Muscle layer of duodenum (tissue), 2 donors: ENCODE results near the gene INPP4B.

Source experiments
- H3K27ac ChIP-seq: one replicate; pipeline ENCODE4 v1.7.0; 2013; ENCODE audit warnings: mild to moderate bottlenecking, low read length
- H3K27me3 ChIP-seq: one replicate; pipeline ENCODE4 v1.7.0; 2013; ENCODE audit warnings: low read depth, mild to moderate bottlenecking, control low read depth, low read length
- H3K36me3 ChIP-seq, 2 donors: one replicate each; pipeline ENCODE4 v1.7.0; 2013; ENCODE audit warnings: low read length in 2 of 2, control low read depth in 1 of 2, mild to moderate bottlenecking in 1 of 2; ENCODE audit not compliant: insufficient read depth in 2 of 2, control insufficient read depth in 1 of 2
- H3K4me1 ChIP-seq, 2 donors: one replicate each; pipeline ENCODE4 v1.7.0; 2013; ENCODE audit warnings: low read length in 2 of 2, mild to moderate bottlenecking in 2 of 2, control low read depth in 1 of 2, moderate library complexity in 1 of 2; ENCODE audit not compliant: insufficient read depth in 2 of 2, control insufficient read depth in 1 of 2
- H3K4me3 ChIP-seq, 2 donors: one replicate each; pipeline ENCODE4 v1.7.0; 2013; ENCODE audit warnings: low read length in 2 of 2, low read depth in 1 of 2, mild to moderate bottlenecking in 1 of 2
- H3K9me3 ChIP-seq, 2 donors: one replicate each; pipeline ENCODE4 v1.7.0; 2013; ENCODE audit warnings: low read length in 2 of 2, control low read depth in 1 of 2, mild to moderate bottlenecking in 1 of 2; ENCODE audit not compliant: control insufficient read depth in 1 of 2
- donor health status: healthy.

The INPP4B gene

GRCh38 chr4:142500966-142501365 lies 345.1 kb downstream of the INPP4B start:
- H3K4me3 ChIP-seq, result no peak overlapping the region
- no peaks in the 10 kb centered on the region for H3K36me3 ChIP-seq
- no peaks in the 10 kb centered on the region for H3K4me1 ChIP-seq
- no peak overlapping the region for H3K27ac ChIP-seq
- H3K9me3 ChIP-seq, result no peaks in the 10 kb centered on the region
- H3K27me3 ChIP-seq, result no peaks in the 10 kb centered on the region

- Histone ChIP-seq H3K4me1 (no peaks in the 10 kb centered on the region), H3K27me3 (no peaks in the 10 kb centered on the region), H3K27ac (no peak overlapping the region), H3K4me3 (no peak overlapping the region), H3K9me3 (no peaks in the 10 kb centered on the region), H3K36me3 (no peaks in the 10 kb centered on the region)
These were observed 348.5 kb downstream of the INPP4B start for GRCh38 chr4:142497606-142498005.

- H3K4me1 ChIP-seq, result no peaks in the 10 kb centered on the region
- H3K27ac ChIP-seq, result no peak overlapping the region
- H3K36me3 ChIP-seq, result no peaks in the 10 kb centered on the region
- no peaks in the 10 kb centered on the region for H3K27me3 ChIP-seq
- no peaks in the 10 kb centered on the region for H3K9me3 ChIP-seq
- no peak overlapping the region for H3K4me3 ChIP-seq
These were observed 352.6 kb downstream of the INPP4B start for GRCh38 chr4:142493255-142494110.

GRCh38 chr4:142485452-142485851 lies 360.6 kb downstream of the INPP4B start:
- H3K27me3 ChIP-seq, result no peaks in the 10 kb centered on the region
- H3K4me1 ChIP-seq, result peaks cover 0 to 3% of the 10 kb centered on the region in 2 donors
- H3K9me3 ChIP-seq, result no peaks in the 10 kb centered on the region
- no peak overlapping the region for H3K4me3 ChIP-seq
- H3K27ac ChIP-seq, result no peak overlapping the region
- H3K36me3 ChIP-seq, result no peaks in the 10 kb centered on the region

GRCh38 chr4:142480244-142480643 lies 365.9 kb downstream of the INPP4B start:
- no peaks in the 10 kb centered on the region for H3K27me3 ChIP-seq
- H3K4me3 ChIP-seq, result no peak overlapping the region
- no peaks in the 10 kb centered on the region for H3K4me1 ChIP-seq
- H3K36me3 ChIP-seq, result no peaks in the 10 kb centered on the region
- H3K9me3 ChIP-seq, result no peaks in the 10 kb centered on the region
- no peak overlapping the region for H3K27ac ChIP-seq

- Histone ChIP-seq H3K4me3 (no peak overlapping the region), H3K27ac (no peak overlapping the region), H3K9me3 (no peaks in the 10 kb centered on the region), H3K36me3 (no peaks in the 10 kb centered on the region), H3K4me1 (no peaks in the 10 kb centered on the region), H3K27me3 (no peaks in the 10 kb centered on the region)
These were observed 370.4 kb downstream of the INPP4B start for GRCh38 chr4:142475663-142476062.

GRCh38 chr4:142474398-142475087 lies 371.6 kb downstream of the INPP4B start:
- Histone ChIP-seq H3K4me1 (no peaks in the 10 kb centered on the region), H3K27ac (no peak overlapping the region), H3K27me3 (no peaks in the 10 kb centered on the region), H3K9me3 (no peaks in the 10 kb centered on the region), H3K4me3 (no peak overlapping the region), H3K36me3 (no peaks in the 10 kb centered on the region)

- Histone ChIP-seq H3K27ac (no peak overlapping the region), H3K4me1 (no peaks in the 10 kb centered on the region), H3K9me3 (no peaks in the 10 kb centered on the region), H3K4me3 (no peak overlapping the region), H3K27me3 (no peaks in the 10 kb centered on the region), H3K36me3 (no peaks in the 10 kb centered on the region)
These were observed 372.2 kb downstream of the INPP4B start for GRCh38 chr4:142473960-142474338.

- no peak overlapping the region for H3K27ac ChIP-seq
- no peak overlapping the region for H3K4me3 ChIP-seq
- H3K4me1 ChIP-seq, result no peaks in the 10 kb centered on the region
- H3K36me3 ChIP-seq, result no peaks in the 10 kb centered on the region
- H3K9me3 ChIP-seq, result no peaks in the 10 kb centered on the region
- no peaks in the 10 kb centered on the region for H3K27me3 ChIP-seq
These were observed 372.7 kb downstream of the INPP4B start for GRCh38 chr4:142473218-142473959.

- Histone ChIP-seq H3K36me3 (no peaks in the 10 kb centered on the region), H3K27ac (no peak overlapping the region), H3K27me3 (no peaks in the 10 kb centered on the region), H3K4me3 (no peak overlapping the region), H3K4me1 (no peaks in the 10 kb centered on the region), H3K9me3 (no peaks in the 10 kb centered on the region)
These were observed 379.0 kb downstream of the INPP4B start for GRCh38 chr4:142467088-142467487.

GRCh38 chr4:142465526-142465925 lies 380.6 kb downstream of the INPP4B start:
- Histone ChIP-seq H3K27ac (no peak overlapping the region), H3K9me3 (no peaks in the 10 kb centered on the region), H3K36me3 (no peaks in the 10 kb centered on the region), H3K4me1 (no peaks in the 10 kb centered on the region), H3K27me3 (no peaks in the 10 kb centered on the region), H3K4me3 (no peak overlapping the region)
